ENCODE measurements around the gene ADCY9. TPM values are rescaled to one million over a fixed set of nuclear protein-coding genes. Genes with fewer than 3 reads are reported as not detected.
A peak's percentile ranks its signal among the peaks of the same experiment; 100 is the strongest.

ADCY9 gene
- total RNA-seq, 2 experiments from 2014 or later: 7.1 to 7.4 TPM

DNA sequence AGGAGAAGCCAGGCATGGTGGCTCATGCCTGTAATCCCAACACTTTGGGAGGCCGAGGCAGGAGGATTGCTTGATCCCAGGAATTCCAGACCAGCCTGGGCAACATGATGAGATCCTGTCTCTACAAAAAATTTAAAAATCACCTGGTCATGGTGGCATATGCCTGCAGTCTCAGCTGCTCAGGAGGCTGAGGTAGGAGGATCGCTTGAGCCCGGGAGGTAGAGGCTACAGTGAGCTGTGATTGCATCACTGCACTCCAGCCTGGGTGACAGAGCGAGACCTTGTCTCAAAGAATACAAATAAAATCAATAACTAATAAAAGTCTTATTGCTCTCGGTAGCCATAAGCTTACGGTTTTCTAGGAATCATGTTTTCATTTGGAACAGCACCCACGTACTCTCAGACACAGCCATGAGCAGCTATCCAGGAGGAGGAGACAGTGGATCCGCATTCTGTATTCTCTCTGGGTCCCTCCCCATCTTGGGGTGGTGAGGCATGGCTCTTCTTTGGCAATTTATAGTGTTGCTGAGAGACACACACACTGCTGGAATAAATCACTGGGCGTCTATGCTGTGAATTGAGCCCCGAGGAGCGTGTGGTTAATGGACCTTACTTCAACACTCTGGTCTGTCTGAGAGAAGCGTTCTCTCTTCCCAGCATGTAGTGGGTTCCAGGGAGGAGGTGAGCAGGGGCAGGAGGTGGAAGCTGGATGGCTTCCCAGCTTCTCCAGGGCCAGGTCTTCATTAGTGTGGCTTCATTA, 8.5 kb upstream of the ADCY9 start:
- no peak for ATAC-seq (ENCODE audit: poor library complexity)
- ChIA-PET CTCF (no interaction called here), POLR2A (no interaction called here)
- Mint-ChIP-seq H3K27ac (no peak overlapping the region), H3K4me3 (no peak overlapping the region), H3K36me3 (ENCODE audit: low read depth) (no peaks in the 10 kb centered on the region), H3K4me1 (ENCODE audit: low read depth) (no peaks in the 10 kb centered on the region), H3K9me3 (no peaks in the 10 kb centered on the region), H3K27me3 (peaks cover 22% of the 10 kb centered on the region)
- H3K36me3 ChIP-seq (ENCODE audit: insufficient read depth, low read length): no peaks in the 10 kb centered on the region
- no peak for TF ChIP-seq CTCF (IDR thresholded peaks at IDR 0.05)
- H3K27me3 ChIP-seq (ENCODE audit: control insufficient read depth in 1 of 2, insufficient read depth in 2 of 2, low read length in 2 of 2): no peaks in the 10 kb centered on the region
- no peaks in the 10 kb centered on the region for H3K9me3 ChIP-seq (ENCODE audit: control insufficient read depth in 1 of 2, insufficient read depth in 1 of 2, low read length in 2 of 2)
- no peaks in the 10 kb centered on the region for H3K4me1 ChIP-seq (ENCODE audit: insufficient read depth, low read length)
- H3K4me3 ChIP-seq (ENCODE audit: low read length): no peak overlapping the region
- no peak for DNase-seq
- intact Hi-C loops (cut with DNase I, micrococcal nuclease): no loop called here
- no peak overlapping the region for H3K27ac ChIP-seq (ENCODE audit: low read depth in 1 of 2, low read length in 2 of 2)

DNA sequence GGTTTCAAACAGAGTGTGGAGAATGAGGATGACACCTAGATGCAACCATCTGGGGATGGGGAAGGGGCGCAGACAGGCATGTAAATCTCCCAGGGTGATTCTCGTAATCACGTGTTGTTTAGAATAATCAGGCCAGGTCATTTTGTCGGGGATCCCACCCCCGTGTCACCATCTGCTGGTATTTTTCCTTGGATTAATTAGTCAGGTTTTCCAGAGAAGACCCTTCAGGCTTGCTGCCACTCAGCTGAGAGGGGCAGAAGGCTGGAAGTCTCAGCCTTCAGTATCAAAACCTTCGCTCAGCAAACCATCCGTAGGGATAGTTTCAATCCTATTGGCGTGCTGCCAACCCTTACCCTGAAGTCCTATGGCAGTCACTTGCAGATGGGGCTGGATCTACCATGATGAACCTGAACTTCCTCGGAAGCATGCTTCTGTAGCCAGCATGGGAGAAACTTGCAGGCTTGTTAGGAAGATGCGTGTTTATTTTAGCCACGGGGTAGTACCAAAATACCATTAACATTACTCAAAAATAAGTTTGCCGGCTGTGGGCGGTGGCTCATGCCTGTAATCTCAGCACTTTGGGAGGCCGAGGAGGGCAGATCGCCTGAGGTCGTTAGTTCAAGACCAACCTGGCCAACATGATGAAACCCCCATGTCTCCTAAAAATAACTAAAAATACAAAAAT, 7.5 kb upstream of the ADCY9 start:
- no peak for ATAC-seq (ENCODE audit: poor library complexity)
- Mint-ChIP-seq H3K9me3 (no peaks in the 10 kb centered on the region), H3K4me3 (no peak overlapping the region), H3K27ac (no peak overlapping the region), H3K36me3 (ENCODE audit: low read depth) (no peaks in the 10 kb centered on the region), H3K4me1 (ENCODE audit: low read depth) (no peaks in the 10 kb centered on the region), H3K27me3 (peaks cover 16% of the 10 kb centered on the region)
- Histone ChIP-seq H3K4me3 (ENCODE audit: low read length) (no peak overlapping the region), H3K27ac (ENCODE audit: low read depth in 1 of 2, low read length in 2 of 2) (no peak overlapping the region), H3K4me1 (ENCODE audit: insufficient read depth, low read length) (no peaks in the 10 kb centered on the region), H3K27me3 (ENCODE audit: control insufficient read depth in 1 of 2, insufficient read depth in 2 of 2, low read length in 2 of 2) (no peaks in the 10 kb centered on the region), H3K36me3 (ENCODE audit: insufficient read depth, low read length) (no peaks in the 10 kb centered on the region), H3K9me3 (ENCODE audit: control insufficient read depth in 1 of 2, insufficient read depth in 1 of 2, low read length in 2 of 2) (no peaks in the 10 kb centered on the region)
- POLR2A ChIA-PET: no interaction called here
- CTCF ChIA-PET: no interaction called here
- no peak for DNase-seq
- intact Hi-C loops (cut with DNase I, micrococcal nuclease): no loop called here
- no peak for TF ChIP-seq CTCF (IDR thresholded peaks at IDR 0.05)

- Mint-ChIP-seq H3K4me3 (peak overlapping the region; percentile 20), H3K4me1 (ENCODE audit: low read depth) (peaks cover 7% of the 10 kb centered on the region), H3K27me3 (peaks cover 8% of the 10 kb centered on the region), H3K27ac (no peak overlapping the region), H3K9me3 (no peaks in the 10 kb centered on the region), H3K36me3 (ENCODE audit: low read depth) (peaks cover 5% of the 10 kb centered on the region)
- Histone ChIP-seq H3K4me1 (ENCODE audit: insufficient read depth, low read length) (peaks cover 13% of the 10 kb centered on the region), H3K27ac (ENCODE audit: low read depth in 1 of 2, low read length in 2 of 2) (no peak overlapping the region), H3K4me3 (ENCODE audit: low read length) (no peak overlapping the region), H3K27me3 (ENCODE audit: control insufficient read depth in 1 of 2, insufficient read depth in 2 of 2, low read length in 2 of 2) (no peaks in the 10 kb centered on the region), H3K36me3 (ENCODE audit: insufficient read depth, low read length) (no peaks in the 10 kb centered on the region), H3K9me3 (ENCODE audit: control insufficient read depth in 1 of 2, insufficient read depth in 1 of 2, low read length in 2 of 2) (no peaks in the 10 kb centered on the region)
- CTCF ChIA-PET: no interaction called here
- no peak for ATAC-seq (ENCODE audit: poor library complexity)
- no peak for TF ChIP-seq CTCF (IDR thresholded peaks at IDR 0.05)
- intact Hi-C loops (cut with DNase I, micrococcal nuclease): no loop called here
- POLR2A ChIA-PET: no interaction called here
- DNase-seq: no peak
Observed at GRCh38 chr16:4120176-4120575, 3.9 kb upstream of the ADCY9 start.
